ENCODE data around the gene MPRIP. TPM values are rescaled to one million over a fixed set of nuclear protein-coding genes. Genes with fewer than 3 reads are reported as not detected.

Gene MPRIP
- total and polyA plus RNA-seq, 2 donors (not counting 1 experiment from before 2014, with no cell fraction given): 130 to 299 TPM

DNA sequence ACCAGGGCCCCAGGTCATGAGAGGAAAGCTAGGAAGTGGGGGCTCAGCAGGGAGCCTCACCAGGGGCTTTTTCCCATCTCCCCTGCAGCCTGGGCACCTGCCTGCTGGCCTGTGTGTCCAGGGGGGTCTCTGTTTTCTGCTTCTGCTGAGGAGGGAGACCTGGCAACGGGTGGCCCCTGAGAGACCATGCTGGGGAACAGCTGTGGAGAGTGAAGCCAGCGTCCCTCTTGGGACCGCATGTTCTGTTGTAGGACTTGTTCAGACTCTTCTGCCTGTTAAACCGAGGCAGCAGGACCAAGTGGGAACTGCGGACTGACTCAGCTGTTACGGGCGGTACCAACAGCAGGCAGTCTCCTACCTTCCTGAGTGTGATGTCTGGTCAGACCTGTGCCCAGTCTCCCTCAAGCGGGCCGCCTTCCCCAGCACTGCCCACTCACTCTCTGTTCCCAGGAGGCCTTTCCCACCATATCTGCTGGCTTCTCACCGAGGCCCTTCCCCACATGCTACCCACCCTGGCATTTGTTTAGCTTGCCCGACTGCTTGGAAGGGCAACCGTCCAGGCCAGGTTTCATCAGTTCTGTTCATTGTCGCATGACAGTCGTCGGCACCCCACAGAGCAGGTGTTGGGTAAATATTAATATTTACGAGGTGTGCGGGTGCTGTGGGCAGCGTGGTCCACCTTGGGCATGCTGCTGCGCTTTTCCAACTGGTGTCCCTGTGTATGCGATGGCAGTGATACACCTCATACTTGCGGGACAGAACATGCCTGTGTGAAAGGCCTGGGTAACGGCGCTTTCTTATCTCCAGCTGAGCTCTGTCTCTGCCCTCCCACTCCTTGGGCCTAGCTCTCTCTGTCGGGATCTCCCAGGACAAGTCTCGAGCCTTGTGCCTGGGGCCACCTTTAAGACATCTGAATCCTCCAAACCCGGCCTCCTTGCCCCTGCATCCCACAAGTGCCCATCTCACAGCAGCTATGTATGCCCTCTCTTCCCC, 69.4 kb downstream of the MPRIP start:
- Histone ChIP-seq H3K9ac (ENCODE audit: low read length) (no peak overlapping the region), H3K4me1 (ENCODE audit: control insufficient read depth in 2 of 2, insufficient read depth in 2 of 2, low read length in 2 of 2) (peaks cover 71 to 90% of the 10 kb centered on the region in 2 donors), H3K27me3 (replicated peaks in 1 of 4; ENCODE audit: control extremely low read depth in 1 of 4, control insufficient read depth in 3 of 4, insufficient read depth in 4 of 4, low read length in 3 of 4) (no peaks in the 10 kb centered on the region), H3K27ac (ENCODE audit: low read length in 2 of 2) (peak overlapping the region in 1 of 2 donors; percentile 50), H2AFZ (ENCODE audit: insufficient read depth, low read depth, low read length, poor library complexity, severe bottlenecking) (no peak overlapping the region), H3K4me3 (ENCODE audit: control extremely low read depth in 1 of 5, extremely low read depth in 1 of 5, insufficient read depth in 1 of 5, low read depth in 2 of 5, low read length in 4 of 5) (no peak overlapping the region), H3K9me3 (ENCODE audit: control extremely low read depth in 1 of 3, control insufficient read depth in 2 of 3, insufficient read depth in 1 of 3, low read length in 2 of 3) (no peaks in the 10 kb centered on the region), H3K4me2 (replicated peaks; ENCODE audit: low read depth, low read length, poor library complexity, severe bottlenecking) (peak overlapping the region; percentile 9), H3K36me3 (replicated peaks in 1 of 2; ENCODE audit: control extremely low read depth in 1 of 2, control insufficient read depth in 1 of 2, extremely low read depth in 1 of 2, insufficient read depth in 2 of 2, low read length in 1 of 2) (peaks cover 0 to under 1% of the 10 kb centered on the region in 2 experiments), H3K79me2 (ENCODE audit: control insufficient read depth, insufficient read depth, low read length) (peaks cover 98% of the 10 kb centered on the region), H4K20me1 (ENCODE audit: control insufficient read depth, insufficient read depth, low read length, poor library complexity, severe bottlenecking) (peaks cover 57% of the 10 kb centered on the region)
- no peaks in the 10 kb centered on the region for H3K27me3 Mint-ChIP-seq
- peak overlapping the region; percentile 56 for H3K27ac Mint-ChIP-seq
- ChIA-PET POLR2A (no interaction called here), CTCF (interaction anchor here (1.0 kb wide), 1 partner anchor 17 kb away, joined by 3 read pairs; no protein-coding TSS in a partner anchor)
- DNase-seq (no peak), ATAC-seq (ENCODE audit: low read depth) (no peak)
- no peaks in the 10 kb centered on the region for H3K9me3 Mint-ChIP-seq (ENCODE audit: insufficient read depth)
- peaks cover 94% of the 10 kb centered on the region for H3K4me1 Mint-ChIP-seq
- H3K4me3 Mint-ChIP-seq: no peak overlapping the region
- TF ChIP-seq EZH2 (IDR thresholded peaks at IDR 0.05; ENCODE audit: borderline replicate concordance, insufficient read depth, low read depth, low read length, poor library complexity, severe bottlenecking) (no peak), CTCF (IDR thresholded peaks at IDR 0.05) (no peak)
- 89% methylated on average over 24 of the region's 26 CpGs for WGBS (ENCODE audit: insufficient coverage)
- intact Hi-C loops (cut with micrococcal nuclease): loop anchor here (5.0 kb wide), 1 partner anchor 64 kb away; no protein-coding TSS in a partner anchor
